H9 (cell line): ENCODE data around the gene ARHGEF38. TPM values are rescaled to one million over a fixed set of nuclear protein-coding genes. Genes with fewer than 3 reads are reported as not detected.

Experiments used
- DNase-seq: peaks from one replicate; pipeline ENCODE4 v3.0.0-alpha.2; 2017
- H2AFZ ChIP-seq: one replicate; pipeline ENCODE4 v1.6.1; 2013; ENCODE audit warnings: mild to moderate bottlenecking, low read length, control low read depth, moderate library complexity
- H2AK5ac ChIP-seq: 2 replicates; pipeline ENCODE4 v1.6.1; 2013; ENCODE audit warnings: low read length, control low read depth, mixed read lengths; ENCODE audit not compliant: insufficient read length
- H2BK120ac ChIP-seq: one replicate; pipeline ENCODE4 v1.6.1; 2013; ENCODE audit warnings: low read depth, mild to moderate bottlenecking, low read length, control low read depth, inconsistent platforms; ENCODE audit not compliant: poor library complexity, severe bottlenecking
- H2BK12ac ChIP-seq: 2 replicates; pipeline ENCODE4 v1.6.1; 2013; ENCODE audit warnings: low read length, control low read depth, mixed read lengths, low read depth; ENCODE audit not compliant: insufficient read length
- H2BK15ac ChIP-seq: 2 replicates; pipeline ENCODE4 v1.6.1; 2013; ENCODE audit warnings: low read depth, low read length, control low read depth
- H2BK20ac ChIP-seq: one replicate; pipeline ENCODE4 v1.6.1; 2013; ENCODE audit warnings: low read depth, mild to moderate bottlenecking, low read length, control low read depth, inconsistent platforms; ENCODE audit not compliant: poor library complexity, severe bottlenecking
- H2BK5ac ChIP-seq: 2 replicates; pipeline ENCODE4 v1.6.1; 2013; ENCODE audit warnings: low read length, control low read depth, mixed read lengths; ENCODE audit not compliant: insufficient read length
- H3K14ac ChIP-seq: 2 replicates; pipeline ENCODE4 v1.6.1; 2013; ENCODE audit warnings: low read length, control low read depth; ENCODE audit not compliant: insufficient read depth
- H3K18ac ChIP-seq: 2 replicates; pipeline ENCODE4 v1.6.1; 2013; ENCODE audit warnings: low read depth, mild to moderate bottlenecking, mixed read lengths, low read length, control low read depth; ENCODE audit not compliant: insufficient read length
- H3K23ac ChIP-seq: 2 replicates; pipeline ENCODE4 v1.6.1; 2013; ENCODE audit warnings: low read length, control low read depth, mixed read lengths, low read depth; ENCODE audit not compliant: insufficient read length
- H3K23me2 ChIP-seq: 2 replicates; pipeline ENCODE4 v1.6.1; 2013; ENCODE audit warnings: low read depth, mild to moderate bottlenecking, mixed read lengths, low read length, control low read depth; ENCODE audit not compliant: insufficient read length, poor library complexity, severe bottlenecking
- H3K27ac ChIP-seq: 2 replicates; pipeline ENCODE4 v1.5.1; 2013; ENCODE audit warnings: low read length, control low read depth, mixed read lengths, low read depth; ENCODE audit not compliant: insufficient read length
- H3K27me3 ChIP-seq: 2 replicates; pipeline ENCODE4 v1.6.1; 2013; ENCODE audit warnings: low read length, control low read depth, inconsistent platforms; ENCODE audit not compliant: insufficient read depth
- H3K4ac ChIP-seq: 2 replicates; pipeline ENCODE4 v1.6.1; 2013; ENCODE audit warnings: low read depth, mild to moderate bottlenecking, control low read depth, inconsistent platforms, low read length, moderate library complexity
- H3K4me1 ChIP-seq: 2 replicates; pipeline ENCODE4 v1.6.1; 2013; ENCODE audit warnings: low read length, control low read depth, inconsistent platforms; ENCODE audit not compliant: insufficient read depth
- H3K4me2 ChIP-seq: 2 replicates; pipeline ENCODE4 v1.6.1; 2013; ENCODE audit warnings: low read length, control low read depth, mixed read lengths; ENCODE audit not compliant: insufficient read length, insufficient read depth
- H3K56ac ChIP-seq: 2 replicates; pipeline ENCODE4 v1.6.1; 2013; ENCODE audit warnings: low read depth, mild to moderate bottlenecking, mixed read lengths, low read length, control low read depth; ENCODE audit not compliant: insufficient read length
- H3K79me1 ChIP-seq: 2 replicates; pipeline ENCODE4 v1.6.1; 2013; ENCODE audit warnings: low read depth, mild to moderate bottlenecking, moderate library complexity, low read length, control low read depth, inconsistent platforms; ENCODE audit not compliant: insufficient read depth, poor library complexity, severe bottlenecking
- H3K79me2 ChIP-seq: 2 replicates; pipeline ENCODE4 v1.6.1; 2013; ENCODE audit warnings: low read length, control low read depth, inconsistent platforms; ENCODE audit not compliant: insufficient read depth
- H3K9ac ChIP-seq: 2 replicates; pipeline ENCODE4 v1.6.1; 2013; ENCODE audit warnings: low read length, control low read depth, mixed read lengths; ENCODE audit not compliant: insufficient read length; ENCODE audit errors: extremely low read depth
- H3K9me3 ChIP-seq: one replicate; pipeline ENCODE4 v1.6.1; 2013; ENCODE audit warnings: low read depth, low read length, inconsistent platforms; ENCODE audit not compliant: control insufficient read depth
- H3T11ph ChIP-seq: one replicate; pipeline ENCODE4 v1.6.1; 2013; ENCODE audit warnings: mild to moderate bottlenecking, low read length, control low read depth, inconsistent platforms
- H4K20me1 ChIP-seq: one replicate; pipeline ENCODE4 v1.6.1; 2013; ENCODE audit not compliant: control insufficient read depth, insufficient read length, insufficient read depth
- H4K5ac ChIP-seq: 2 replicates; pipeline ENCODE4 v1.6.1; 2013; ENCODE audit warnings: low read depth, mild to moderate bottlenecking, mixed read lengths, low read length, control low read depth; ENCODE audit not compliant: insufficient read length
- H4K8ac ChIP-seq: replicated peaks from 2 replicates; pipeline ENCODE4 v1.6.1; 2013; ENCODE audit warnings: low read length, control low read depth, mixed read lengths, low read depth; ENCODE audit not compliant: insufficient read length
- H4K91ac ChIP-seq: 2 replicates; pipeline ENCODE4 v1.6.1; 2013; ENCODE audit warnings: low read depth, mild to moderate bottlenecking, moderate library complexity, mixed read lengths, low read length, control low read depth; ENCODE audit not compliant: insufficient read length
- H3K27ac Mint-ChIP-seq, 3 experiments: 2 replicates in 2 of 3; 3 replicates in 1 of 3; pipeline ENCODE4 v1.8.0; 2020 to 2021; ENCODE audit warnings: mixed read lengths in 3 of 3, mild to moderate bottlenecking in 1 of 3, moderate library complexity in 1 of 3
- H3K27me3 Mint-ChIP-seq: 2 replicates; pipeline ENCODE4 v1.8.0; 2021; ENCODE audit warnings: low read depth, mild to moderate bottlenecking, moderate library complexity, mixed read lengths
- H3K36me3 Mint-ChIP-seq, 3 experiments: 2 replicates in 2 of 3; 3 replicates in 1 of 3; pipeline ENCODE4 v1.8.0; 2020 to 2021; ENCODE audit warnings: low read depth in 3 of 3, mixed read lengths in 3 of 3; ENCODE audit not compliant: insufficient read depth in 1 of 3
- H3K4me1 Mint-ChIP-seq, 2 experiments: 2 replicates each; pipeline ENCODE4 v1.8.0; 2020; ENCODE audit warnings: mixed read lengths in 2 of 2
- H3K4me3 Mint-ChIP-seq, 2 experiments: 2 replicates in 1 of 2; 3 replicates in 1 of 2; pipeline ENCODE4 v1.8.0; 2020 to 2021; ENCODE audit warnings: mild to moderate bottlenecking in 2 of 2, mixed read lengths in 2 of 2, moderate library complexity in 1 of 2
- H3K9me3 Mint-ChIP-seq, 2 experiments: 2 replicates in 1 of 2; 3 replicates in 1 of 2; pipeline ENCODE4 v1.8.0; 2020; ENCODE audit warnings: mild to moderate bottlenecking in 2 of 2, mixed read lengths in 2 of 2, moderate library complexity in 1 of 2
- CTCF ChIP-seq: fragments of 200-600 bp; sonication (generic); conservative IDR thresholded peaks from 3 replicates; pipeline ENCODE4 v1.8.0; 2021; ENCODE audit warnings: antibody characterized with exemption, mild to moderate bottlenecking
- WGBS: extraction: QIAGEN DNeasy Blood & Tissue Kit; methylation state at CpG from one replicate; pipeline ENCODE4 v1.1.7; 2013; ENCODE audit warnings: missing lambda C conversion rate, low lambda C conversion rate, mixed read lengths; ENCODE audit not compliant: insufficient read length; ENCODE audit errors: extremely low coverage; 5-methylcytosine and 5-hydroxymethylcytosine counted together
- total RNA-seq: library from RNA; stranded (reverse); gene quantifications from 2 replicates; pipeline ENCODE4 v1.2.1, GENCODE V29; 2021

Gene ARHGEF38
- total RNA-seq, 1 experiment from 2014 or later, result not detected

GRCh38 chr4:105600951-105601350 is 48.5 kb downstream of the ARHGEF38 start:
- no peak for TF ChIP-seq CTCF
- H3K9ac ChIP-seq, result no peak overlapping the region
- H3K79me1 ChIP-seq, result no peaks in the 10 kb centered on the region
- no peak overlapping the region for H2BK12ac ChIP-seq
- H3T11ph ChIP-seq, result no peak overlapping the region
- no peaks in the 10 kb centered on the region for H3K9me3 ChIP-seq
- no peak overlapping the region for H2BK15ac ChIP-seq
- H3K4ac ChIP-seq, result no peak overlapping the region
- no peak overlapping the region for H3K23ac ChIP-seq
- H3K36me3 Mint-ChIP-seq, result no peaks in the 10 kb centered on the region
- no peak overlapping the region for H2AK5ac ChIP-seq
- no peak overlapping the region for H4K5ac ChIP-seq
- no peaks in the 10 kb centered on the region for H3K23me2 ChIP-seq
- no peaks in the 10 kb centered on the region for H3K27me3 ChIP-seq
- H3K27ac ChIP-seq, result no peak overlapping the region
- no peak overlapping the region for H3K14ac ChIP-seq
- no peak overlapping the region for H4K8ac ChIP-seq
- no peak overlapping the region for H3K4me2 ChIP-seq
- no peaks in the 10 kb centered on the region for H3K79me2 ChIP-seq
- H3K18ac ChIP-seq, result no peak overlapping the region
- no peak overlapping the region for H2AFZ ChIP-seq
- no peak overlapping the region for H3K27ac Mint-ChIP-seq
- DNase-seq, result no peak
- H3K9me3 Mint-ChIP-seq, result no peaks in the 10 kb centered on the region
- peaks cover 17% of the 10 kb centered on the region for H3K27me3 Mint-ChIP-seq
- H4K91ac ChIP-seq, result no peak overlapping the region
- no peaks in the 10 kb centered on the region for H4K20me1 ChIP-seq
- no peak overlapping the region for H2BK20ac ChIP-seq
- H2BK5ac ChIP-seq, result no peak overlapping the region
- H3K56ac ChIP-seq, result no peak overlapping the region
- no peaks in the 10 kb centered on the region for H3K4me1 ChIP-seq
- no peak overlapping the region for H3K4me3 Mint-ChIP-seq
- no peaks in the 10 kb centered on the region; a peak in 1 of 4 replicates for H3K4me1 Mint-ChIP-seq
- WGBS, result no CpG with 5 or more reads among the region's 1 CpG
- H2BK120ac ChIP-seq, result no peak overlapping the region
